HS-27A (cell line): ENCODE data around the gene PODN.

Experiments
- DNase-seq: peaks from one replicate; pipeline ENCODE4 v3.0.0-alpha.2; 2012; ENCODE audit warnings: low read depth, missing footprints

The PODN gene

GRCh38 chr1:53114581-53115400 is 52.8 kb downstream of the PODN start:
- DNase-seq, result no peak

- no peak for DNase-seq
These were observed 53.6 kb downstream of the PODN start for GRCh38 chr1:53115403-53116306.

- DNase-seq, result no peak
These were observed 54.3 kb downstream of the PODN start for GRCh38 chr1:53116307-53116810.

GRCh38 chr1:53116933-53117600 is 55.1 kb downstream of the PODN start:
- no peak for DNase-seq

- no peak for DNase-seq
These were observed 55.8 kb downstream of the PODN start for GRCh38 chr1:53117836-53118235.

GRCh38 chr1:53120659-53121058 is 58.6 kb downstream of the PODN start:
- no peak for DNase-seq

GRCh38 chr1:53121319-53122172 is 59.5 kb downstream of the PODN start:
- DNase-seq, result no peak

GRCh38 chr1:53122201-53122885 is 60.3 kb downstream of the PODN start:
- DNase-seq, result no peak

GRCh38 chr1:53122961-53123413 is 61.0 kb downstream of the PODN start:
- DNase-seq, result no peak

GRCh38 chr1:53123453-53124140 is 61.6 kb downstream of the PODN start:
- no peak for DNase-seq

- DNase-seq, result no peak
These were observed 63.1 kb downstream of the PODN start for GRCh38 chr1:53125122-53125521.

- DNase-seq, result no peak
These were observed 63.8 kb downstream of the PODN start for GRCh38 chr1:53125623-53126360.

GRCh38 chr1:53126495-53126894 is 64.5 kb downstream of the PODN start:
- no peak for DNase-seq

- no peak for DNase-seq
These were observed 65.5 kb downstream of the PODN start for GRCh38 chr1:53127546-53127945.

GRCh38 chr1:53128401-53128800 is 66.4 kb downstream of the PODN start:
- no peak for DNase-seq

- DNase-seq, result no peak
These were observed 68.0 kb downstream of the PODN start for GRCh38 chr1:53129891-53130597.

GRCh38 chr1:53130598-53130877 is 68.5 kb downstream of the PODN start:
- DNase-seq, result no peak

- no peak for DNase-seq
These were observed 69.0 kb downstream of the PODN start for GRCh38 chr1:53130878-53131589.
